Caco-2 (cell line): ENCODE measurements around the gene ZNF19. TPM values are rescaled to one million over a fixed set of nuclear protein-coding genes. Genes with fewer than 3 reads are reported as not detected.
"Not testable (repeated sequence)": the region's sequence is repeated elsewhere in the genome, so short reads cannot be mapped to it uniquely, and the experiment has no call there.

ENCODE experiments used
- BruUV-seq: library from RNA; stranded (reverse); fragments of 400-500 nt; replicated peaks from 2 replicates; lab custom pipeline; 2021; lab: Mats Ljungman, UMichigan
- CTCF ChIA-PET: fragments of 300-600 bp; sonication (Branson Sonifier 250); formaldehyde crosslinking; loops from one replicate; lab custom pipeline; 2022; ENCODE audit warnings: antibody characterized with exemption; lab: Charles Lee
- POLR2A ChIA-PET: fragments of 300-600 bp; sonication (Branson Sonifier 250); formaldehyde crosslinking; loops from one replicate; lab custom pipeline; 2022; ENCODE audit warnings: antibody characterized with exemption; lab: Charles Lee
- DNase-seq, 2 experiments: peaks; one replicate each; pipeline versions ENCODE4 v3.0.0 to v3.0.0-alpha.2; 2020 to 2022
- H3K27me3 ChIP-seq: replicated peaks from 2 replicates; pipeline ENCODE4 v1.6.0; 2011; ENCODE audit warnings: low read length; ENCODE audit not compliant: control insufficient read depth, insufficient read depth
- H3K36me3 ChIP-seq: 2 replicates; pipeline ENCODE4 v1.5.1; 2011; ENCODE audit warnings: low read length; ENCODE audit not compliant: control insufficient read depth, insufficient read depth
- H3K4me1 ChIP-seq: fragments of 250-450 bp; sonication (Bioruptor Pico); 2 replicates; pipeline ENCODE4 v1.5.1; 2020; ENCODE audit warnings: mild to moderate bottlenecking
- H3K4me3 ChIP-seq: 2 replicates; pipeline ENCODE4 v1.5.1; 2011; ENCODE audit warnings: low read depth, mild to moderate bottlenecking, control low read depth, low read length
- H3K9me3 ChIP-seq: fragments of 250-450 bp; sonication (Bioruptor Pico); 2 replicates; pipeline ENCODE4 v1.5.1; 2020; ENCODE audit warnings: mild to moderate bottlenecking, moderate library complexity
- H3K27ac Mint-ChIP-seq: one replicate; pipeline ENCODE4 v1.8.0; 2022; ENCODE audit warnings: mixed read lengths; ENCODE audit not compliant: unreplicated experiment
- H3K27me3 Mint-ChIP-seq: one replicate; pipeline ENCODE4 v1.8.0; 2022; ENCODE audit warnings: mixed read lengths; ENCODE audit not compliant: insufficient read depth, unreplicated experiment
- H3K36me3 Mint-ChIP-seq: one replicate; pipeline ENCODE4 v1.8.0; 2022; ENCODE audit warnings: mild to moderate bottlenecking, mixed read lengths; ENCODE audit not compliant: insufficient read depth, unreplicated experiment
- H3K4me1 Mint-ChIP-seq: one replicate; pipeline ENCODE4 v1.8.0; 2022; ENCODE audit warnings: low read depth, mixed read lengths; ENCODE audit not compliant: unreplicated experiment
- H3K4me3 Mint-ChIP-seq: one replicate; pipeline ENCODE4 v1.8.0; 2022; ENCODE audit warnings: mild to moderate bottlenecking, moderate library complexity, mixed read lengths; ENCODE audit not compliant: unreplicated experiment
- H3K9me3 Mint-ChIP-seq: one replicate; pipeline ENCODE4 v1.8.0; 2022; ENCODE audit warnings: mixed read lengths; ENCODE audit not compliant: unreplicated experiment
- CTCF ChIP-seq, 2 experiments: fragments of 200-600 bp in 1 of 2; IDR thresholded peaks; 1 replicate in 1 of 2; 2 replicates in 1 of 2; pipeline versions ENCODE4 v1.5.1 to v1.8.0; 2011 to 2022; ENCODE audit warnings: antibody characterized with exemption in 1 of 2, control low read depth in 1 of 2, inconsistent platforms in 1 of 2, low read depth in 1 of 2, low read length in 1 of 2, mild to moderate bottlenecking in 1 of 2, moderate library complexity in 1 of 2; ENCODE audit not compliant: insufficient read depth in 1 of 2, severe bottlenecking in 1 of 2, unreplicated experiment in 1 of 2
- intact Hi-C: fragments of 100-400 bp; cut with micrococcal nuclease; formaldehyde crosslinking; loops from one replicate; pipeline ENCODE4 v1.10.0; 2022; ENCODE audit not compliant: unreplicated experiment
- total RNA-seq: library from RNA; stranded (reverse); gene quantifications from 2 replicates; pipeline ENCODE4 v1.2.3, GENCODE V29; 2022

ZNF19 gene
- total RNA-seq, 1 experiment from 2014 or later: 5.1 TPM

- H3K4me1 ChIP-seq: no peaks in the 10 kb centered on the region
- ChIA-PET CTCF (no interaction called here), POLR2A (no interaction called here)
- H3K9me3 Mint-ChIP-seq: no peaks in the 10 kb centered on the region
- TF ChIP-seq CTCF (IDR thresholded peaks at IDR 0.05; ENCODE audit: insufficient read depth in 1 of 2, low read depth in 1 of 2, low read length in 1 of 2, severe bottlenecking in 1 of 2, unreplicated experiment in 1 of 2): no peak
- H3K27me3 ChIP-seq: no peaks in the 10 kb centered on the region
- H3K36me3 ChIP-seq: no peaks in the 10 kb centered on the region
- intact Hi-C loops: no loop called here
- H3K4me3 ChIP-seq: no peak overlapping the region
- BruUV-seq: no TSS peak
- no peak overlapping the region for H3K4me3 Mint-ChIP-seq
- no peaks in the 10 kb centered on the region for H3K4me1 Mint-ChIP-seq
- no peaks in the 10 kb centered on the region for H3K36me3 Mint-ChIP-seq
- H3K9me3 ChIP-seq: peaks cover 3% of the 10 kb centered on the region; the same call in 1 of the 2 replicates
- DNase-seq: no peak
- no peak overlapping the region for H3K27ac Mint-ChIP-seq
- peaks cover 3% of the 10 kb centered on the region for H3K27me3 Mint-ChIP-seq
Measured at GRCh38 chr16:71507061-71507460, 17.9 kb upstream of the ZNF19 start.

GRCh38 chr16:71504901-71505300 is 15.8 kb upstream of the ZNF19 start:
- no peak overlapping the region for H3K4me3 Mint-ChIP-seq
- Histone ChIP-seq H3K36me3 (no peaks in the 10 kb centered on the region), H3K27me3 (no peaks in the 10 kb centered on the region), H3K9me3 (no peaks in the 10 kb centered on the region), H3K4me1 (no peaks in the 10 kb centered on the region), H3K4me3 (no peak overlapping the region)
- ChIA-PET CTCF (no interaction called here), POLR2A (no interaction called here)
- no peaks in the 10 kb centered on the region for H3K9me3 Mint-ChIP-seq
- intact Hi-C loops: no loop called here
- peaks cover 2% of the 10 kb centered on the region for H3K27me3 Mint-ChIP-seq
- DNase-seq: no peak
- H3K27ac Mint-ChIP-seq: no peak overlapping the region
- H3K36me3 Mint-ChIP-seq: no peaks in the 10 kb centered on the region
- no TSS peak for BruUV-seq
- H3K4me1 Mint-ChIP-seq: no peaks in the 10 kb centered on the region
- no peak for TF ChIP-seq CTCF (IDR thresholded peaks at IDR 0.05; ENCODE audit: insufficient read depth in 1 of 2, low read depth in 1 of 2, low read length in 1 of 2, severe bottlenecking in 1 of 2, unreplicated experiment in 1 of 2)

GRCh38 chr16:71504051-71504450 is 14.9 kb upstream of the ZNF19 start:
- intact Hi-C loops, H3K36me3 Mint-ChIP-seq, POLR2A ChIA-PET: not testable (repeated sequence)

GRCh38 chr16:71501547-71501946 is 12.4 kb upstream of the ZNF19 start:
- Mint-ChIP-seq H3K4me1 (no peaks in the 10 kb centered on the region), H3K27ac (no peak overlapping the region), H3K27me3 (peaks cover 8% of the 10 kb centered on the region), H3K36me3 (no peaks in the 10 kb centered on the region), H3K4me3 (no peak overlapping the region), H3K9me3 (no peaks in the 10 kb centered on the region)
- Histone ChIP-seq H3K36me3 (no peaks in the 10 kb centered on the region), H3K27me3 (no peaks in the 10 kb centered on the region), H3K4me3 (no peak overlapping the region), H3K4me1 (no peaks in the 10 kb centered on the region), H3K9me3 (no peaks in the 10 kb centered on the region)
- no TSS peak for BruUV-seq
- peak in 1 of 2 experiments; percentile 7 for DNase-seq
- intact Hi-C loops: no loop called here
- POLR2A ChIA-PET: no interaction called here
- TF ChIP-seq CTCF (IDR thresholded peaks at IDR 0.05; ENCODE audit: insufficient read depth in 1 of 2, low read depth in 1 of 2, low read length in 1 of 2, severe bottlenecking in 1 of 2, unreplicated experiment in 1 of 2): peak; percentile 11 to 26
- CTCF ChIA-PET: interaction anchor here (0.6 to 1.8 kb wide), 7 partner anchors 22 to 359 kb away, joined by 3 to 9 read pairs (median 4); no protein-coding TSS in a partner anchor

More at GRCh38 chr16:71504051-71504450, 14.9 kb upstream of the ZNF19 start:
- H3K4me3 ChIP-seq, H3K27ac Mint-ChIP-seq, H3K27me3 Mint-ChIP-seq, H3K4me1 Mint-ChIP-seq, H3K27me3 ChIP-seq, H3K36me3 ChIP-seq, CTCF ChIA-PET, H3K9me3 Mint-ChIP-seq, H3K4me1 ChIP-seq, H3K4me3 Mint-ChIP-seq, DNase-seq, H3K9me3 ChIP-seq, BruUV-seq: not testable (repeated sequence)
